ENCODE results near the gene ST8SIA4.

ST8SIA4 gene

GRCh38 chr5:100903039-100903887 is at the start of gene ST8SIA4:
ST8SIA4 (minus strand) TSS chr5:100903282; CDS start chr5:100902955, 327 bp downstream.
- DNase-seq = peak; percentile 8

GRCh38 chr5:100950985-100951384 is 47.9 kb upstream of the ST8SIA4 start:
- DNase-seq = no peak

- DNase-seq = no peak
Measured at GRCh38 chr5:100913298-100913697, 10.2 kb upstream of the ST8SIA4 start.

GRCh38 chr5:100909034-100909433 is 6.0 kb upstream of the ST8SIA4 start:
- DNase-seq = no peak

- no peak for DNase-seq
Measured at GRCh38 chr5:100905259-100905914, 2.3 kb upstream of the ST8SIA4 start.

- no peak for DNase-seq
Measured at GRCh38 chr5:100904259-100904861, 1.3 kb upstream of the ST8SIA4 start.

- DNase-seq = no peak
Measured at GRCh38 chr5:100902440-100903038, 543 bp downstream of the ST8SIA4 start.

GRCh38 chr5:100901821-100902341 is 1.2 kb downstream of the ST8SIA4 start:
- no peak for DNase-seq

GRCh38 chr5:100900796-100901781 is 2.0 kb downstream of the ST8SIA4 start:
- DNase-seq = peak; percentile 40

- no peak for DNase-seq
Measured at GRCh38 chr5:100900142-100900795, 2.8 kb downstream of the ST8SIA4 start.

GRCh38 chr5:100899675-100900074 is 3.4 kb downstream of the ST8SIA4 start:
- no peak for DNase-seq

- DNase-seq = no peak
Measured at GRCh38 chr5:100898504-100899346, 4.4 kb downstream of the ST8SIA4 start.

- DNase-seq = no peak
Measured at GRCh38 chr5:100896054-100896453, 7.0 kb downstream of the ST8SIA4 start.

GRCh38 chr5:100890461-100891008 is 12.5 kb downstream of the ST8SIA4 start:
- no peak for DNase-seq

- no peak for DNase-seq
Measured at GRCh38 chr5:100889896-100890295, 13.2 kb downstream of the ST8SIA4 start.

GRCh38 chr5:100889165-100889743 is 13.8 kb downstream of the ST8SIA4 start:
- no peak for DNase-seq

- no peak for DNase-seq
Measured at GRCh38 chr5:100877274-100877673, 25.8 kb downstream of the ST8SIA4 start.

GRCh38 chr5:100872408-100873190 is 30.5 kb downstream of the ST8SIA4 start:
- no peak for DNase-seq
